GM21526 (cell line): ENCODE measurements around the gene SH3TC1.

Experiments used
- ATAC-seq: cut with Tn5 transposase; IDR thresholded peaks from one replicate; pipeline ENCODE4 v1.9.1; 2021; ENCODE audit warnings: moderate library complexity; ENCODE audit not compliant: unreplicated experiment, low FRiP score

The SH3TC1 gene

GRCh38 chr4:8282742-8283141 lies 83.7 kb downstream of the SH3TC1 start:
- ATAC-seq, result no peak

- no peak for ATAC-seq
These were observed 84.1 kb downstream of the SH3TC1 start for GRCh38 chr4:8283161-8283560.

GRCh38 chr4:8283631-8284121 lies 84.6 kb downstream of the SH3TC1 start:
- no peak for ATAC-seq

- no peak for ATAC-seq
These were observed 85.3 kb downstream of the SH3TC1 start for GRCh38 chr4:8284391-8284790.

- ATAC-seq, result no peak
These were observed 86.3 kb downstream of the SH3TC1 start for GRCh38 chr4:8285143-8285975.

- no peak for ATAC-seq
These were observed 87.1 kb downstream of the SH3TC1 start for GRCh38 chr4:8285976-8286718.

GRCh38 chr4:8286719-8287342 lies 87.7 kb downstream of the SH3TC1 start:
- ATAC-seq, result no peak

- no peak for ATAC-seq
These were observed 88.5 kb downstream of the SH3TC1 start for GRCh38 chr4:8287343-8288280.

- no peak for ATAC-seq
These were observed 90.2 kb downstream of the SH3TC1 start for GRCh38 chr4:8289151-8289750.

- no peak for ATAC-seq
These were observed 91.0 kb downstream of the SH3TC1 start for GRCh38 chr4:8289956-8290700.

GRCh38 chr4:8290701-8290970 lies 91.5 kb downstream of the SH3TC1 start:
- no peak for ATAC-seq
